Cardiac muscle cell (in vitro differentiated cells and primary cell): ENCODE results near the gene HOXA11. TPM values are rescaled to one million over a fixed set of nuclear protein-coding genes. Genes with fewer than 3 reads are reported as not detected.
A peak's percentile ranks its signal among the peaks of the same experiment; 100 is the strongest.

ENCODE experiments used
- DNase-seq, 2 donors: peaks; one replicate each; pipeline versions ENCODE4 v3.0.0 to v3.0.0-alpha.2; 2010 to 2017; ENCODE audit warnings: low read depth in 1 of 2, low spot score in 1 of 2
- H3K27ac ChIP-seq: fragments of 200-600 bp; sonication (generic); 2 replicates; pipeline ENCODE4 v1.5.1; 2016
- H3K27me3 ChIP-seq: fragments of 200-600 bp; sonication (generic); 2 replicates; pipeline ENCODE4 v1.6.0; 2016; ENCODE audit warnings: control low read depth
- H3K36me3 ChIP-seq: fragments of 200-600 bp; sonication (generic); 2 replicates; pipeline ENCODE4 v1.5.1; 2016; ENCODE audit warnings: control low read depth
- H3K4me1 ChIP-seq: fragments of 200-600 bp; sonication (generic); 2 replicates; pipeline ENCODE4 v1.8.1; 2017; ENCODE audit warnings: low read depth, mild to moderate bottlenecking, mixed run types
- H3K4me3 ChIP-seq: fragments of 200-600 bp; sonication (generic); 2 replicates; pipeline ENCODE4 v1.5.1; 2016; ENCODE audit warnings: mild to moderate bottlenecking
- H3K9me3 ChIP-seq: fragments of 200-600 bp; sonication (generic); 2 replicates; pipeline ENCODE4 v1.5.1; 2017; ENCODE audit warnings: low read depth, mild to moderate bottlenecking, control low read depth
- polyA plus RNA-seq: library from polyadenylated mRNA; unstranded; fragments of >200 nt; fragmentation: Nextera tagmentation; extraction: Ambion mirVana; gene quantifications from 2 replicates; pipeline ENCODE4 v1.2.1, GENCODE V29; 2016
- total RNA-seq: library from RNA; depleted of rRNA; stranded (reverse); fragments of >200 nt; gene quantifications from 2 replicates; pipeline ENCODE4 v1.2.3, GENCODE V29; 2016
- TF ChIP-seq, protein P1 (sequence below): IDR thresholded peaks from 2 replicates; pipeline ENCODE4 v1.5.1; 2012; ENCODE audit warnings: low read depth, mild to moderate bottlenecking, low read length

Gene HOXA11
- total RNA-seq = not detected in 2 replicates
- polyA plus RNA-seq = not detected in 2 replicates

DNA sequence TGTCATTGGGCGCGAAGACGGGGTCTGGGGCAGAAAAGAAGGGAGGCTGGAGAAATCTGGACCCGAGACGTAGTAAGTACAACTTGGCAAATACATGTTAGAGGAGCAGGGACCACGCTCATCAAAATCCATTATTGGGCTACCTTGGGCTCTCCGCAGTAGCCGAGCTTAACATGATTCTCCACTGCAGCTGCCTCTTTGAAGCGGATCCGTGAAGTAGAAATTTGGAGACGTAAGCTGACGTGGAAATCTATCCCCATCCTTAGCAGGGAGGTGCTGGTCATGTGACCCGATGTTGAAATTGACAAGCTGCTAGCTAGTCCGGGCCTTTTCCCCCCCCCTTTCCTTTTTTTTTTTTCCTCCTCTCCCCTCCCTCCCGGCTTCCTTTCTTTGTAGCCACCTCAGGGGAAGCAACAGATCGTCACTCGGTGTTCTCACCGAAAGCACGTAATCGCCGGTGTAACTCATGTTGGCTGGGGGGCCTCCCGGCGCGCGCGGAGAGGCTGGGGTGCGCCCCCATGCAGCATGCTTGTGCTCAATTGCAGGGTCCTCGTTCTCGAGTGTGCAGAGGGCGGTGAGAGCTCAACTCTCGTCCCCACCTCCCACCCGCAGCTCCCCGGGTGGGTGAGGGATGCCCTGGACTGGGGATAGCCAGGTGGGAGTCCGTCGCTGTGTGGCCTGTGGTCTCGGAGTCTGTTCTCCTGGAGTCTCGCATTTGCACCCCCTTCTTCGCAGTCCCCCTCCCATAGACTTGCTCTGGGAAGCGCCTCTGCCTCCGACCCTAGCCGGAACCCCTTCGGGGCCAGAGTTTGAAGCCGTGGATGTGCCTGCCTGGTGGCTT is at the start of gene HOXA11:
Gene HOXA11, minus strand, starts transcription at position 220 of the 841 bp plus-strand sequence. Its CDS starts 88 bp downstream, at position 132.
- no peak for DNase-seq
- Histone ChIP-seq H3K36me3 (no peaks in the 10 kb centered on the region), H3K9me3 (no peaks in the 10 kb centered on the region), H3K27me3 (peaks cover 100% of the 10 kb centered on the region), H3K4me3 (peak within 1 kb of the TSS; percentile 41), H3K4me1 (peaks cover 3% of the 10 kb centered on the region), H3K27ac (no peak within 1 kb of the TSS)
- TF ChIP-seq, protein P1, sequence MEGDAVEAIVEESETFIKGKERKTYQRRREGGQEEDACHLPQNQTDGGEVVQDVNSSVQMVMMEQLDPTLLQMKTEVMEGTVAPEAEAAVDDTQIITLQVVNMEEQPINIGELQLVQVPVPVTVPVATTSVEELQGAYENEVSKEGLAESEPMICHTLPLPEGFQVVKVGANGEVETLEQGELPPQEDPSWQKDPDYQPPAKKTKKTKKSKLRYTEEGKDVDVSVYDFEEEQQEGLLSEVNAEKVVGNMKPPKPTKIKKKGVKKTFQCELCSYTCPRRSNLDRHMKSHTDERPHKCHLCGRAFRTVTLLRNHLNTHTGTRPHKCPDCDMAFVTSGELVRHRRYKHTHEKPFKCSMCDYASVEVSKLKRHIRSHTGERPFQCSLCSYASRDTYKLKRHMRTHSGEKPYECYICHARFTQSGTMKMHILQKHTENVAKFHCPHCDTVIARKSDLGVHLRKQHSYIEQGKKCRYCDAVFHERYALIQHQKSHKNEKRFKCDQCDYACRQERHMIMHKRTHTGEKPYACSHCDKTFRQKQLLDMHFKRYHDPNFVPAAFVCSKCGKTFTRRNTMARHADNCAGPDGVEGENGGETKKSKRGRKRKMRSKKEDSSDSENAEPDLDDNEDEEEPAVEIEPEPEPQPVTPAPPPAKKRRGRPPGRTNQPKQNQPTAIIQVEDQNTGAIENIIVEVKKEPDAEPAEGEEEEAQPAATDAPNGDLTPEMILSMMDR = no peak

DNA sequence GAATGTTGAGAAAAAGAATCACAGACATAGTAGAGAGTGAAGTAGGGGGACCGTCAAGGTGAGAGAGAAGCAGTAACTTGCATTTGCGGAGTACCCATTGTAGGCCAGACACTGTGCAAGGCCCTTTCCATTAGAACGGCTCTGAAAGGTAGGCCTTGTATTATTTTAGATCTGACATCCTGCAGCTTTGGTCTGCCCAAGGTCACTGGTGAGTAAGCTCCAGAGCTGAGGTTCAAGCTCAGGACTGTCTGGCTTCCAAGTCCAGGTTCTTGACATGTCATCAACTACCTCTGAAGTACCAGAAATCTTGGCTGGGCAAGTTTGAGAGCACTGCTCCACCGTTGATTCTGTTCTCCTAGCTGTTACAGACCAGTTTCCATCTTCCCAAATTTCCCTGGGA is 44.4 kb upstream of the HOXA11 start:
- Histone ChIP-seq H3K36me3 (no peaks in the 10 kb centered on the region), H3K9me3 (no peaks in the 10 kb centered on the region), H3K4me3 (no peak overlapping the region), H3K27me3 (peaks cover 93% of the 10 kb centered on the region), H3K27ac (no peak overlapping the region), H3K4me1 (no peaks in the 10 kb centered on the region)
- TF ChIP-seq, protein P1 = no peak
- DNase-seq = no peak

DNA sequence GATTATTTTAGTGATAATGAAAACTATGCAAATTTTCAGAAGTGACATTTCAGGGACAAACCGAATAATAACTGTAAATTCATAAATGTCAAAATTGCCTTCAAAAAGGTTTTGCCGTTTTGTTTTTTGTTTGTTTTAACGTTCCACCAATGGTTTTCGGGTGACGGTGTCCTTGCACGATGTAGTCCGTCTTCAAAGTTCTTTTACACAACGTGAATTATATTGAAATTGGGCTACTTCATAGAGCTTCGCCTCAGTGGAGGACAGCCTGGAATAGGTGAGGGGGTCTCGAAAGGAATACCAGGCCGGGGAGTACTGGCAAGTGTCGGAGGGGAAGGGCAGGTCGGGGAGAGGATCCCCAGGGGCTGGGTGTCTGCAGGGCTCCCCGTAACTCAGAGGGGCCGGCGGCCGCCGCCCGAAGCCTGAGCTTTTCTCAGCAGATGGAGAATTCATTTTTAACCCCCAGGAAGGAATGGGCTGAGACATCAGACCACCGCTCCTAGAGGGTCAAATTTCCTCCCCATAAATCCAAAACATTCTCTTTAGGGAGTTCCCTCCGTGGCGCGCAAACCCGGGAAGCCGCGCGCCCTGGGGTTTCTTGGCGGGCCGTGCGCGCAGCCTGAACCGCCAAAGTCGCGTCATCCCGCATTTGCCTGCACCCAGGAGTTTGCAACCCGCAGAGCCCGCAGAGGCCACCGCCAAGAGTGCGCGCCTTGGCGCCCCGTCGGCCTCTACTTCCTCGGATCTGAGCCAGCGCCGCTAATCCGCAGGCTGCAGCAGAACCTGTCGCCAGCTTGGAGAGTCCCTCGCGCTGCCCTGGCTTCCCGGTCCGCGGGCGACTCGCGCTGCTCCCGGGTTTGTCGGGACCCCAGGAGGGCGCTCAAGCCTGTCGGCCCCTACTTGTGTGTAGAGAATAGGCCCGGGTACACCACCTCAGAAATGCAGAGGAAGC is 40.2 kb upstream of the HOXA11 start:
- H3K36me3 ChIP-seq = no peaks in the 10 kb centered on the region
- H3K27me3 ChIP-seq = peaks cover 100% of the 10 kb centered on the region
- peak overlapping the region; percentile 12 for H3K4me3 ChIP-seq

DNA sequence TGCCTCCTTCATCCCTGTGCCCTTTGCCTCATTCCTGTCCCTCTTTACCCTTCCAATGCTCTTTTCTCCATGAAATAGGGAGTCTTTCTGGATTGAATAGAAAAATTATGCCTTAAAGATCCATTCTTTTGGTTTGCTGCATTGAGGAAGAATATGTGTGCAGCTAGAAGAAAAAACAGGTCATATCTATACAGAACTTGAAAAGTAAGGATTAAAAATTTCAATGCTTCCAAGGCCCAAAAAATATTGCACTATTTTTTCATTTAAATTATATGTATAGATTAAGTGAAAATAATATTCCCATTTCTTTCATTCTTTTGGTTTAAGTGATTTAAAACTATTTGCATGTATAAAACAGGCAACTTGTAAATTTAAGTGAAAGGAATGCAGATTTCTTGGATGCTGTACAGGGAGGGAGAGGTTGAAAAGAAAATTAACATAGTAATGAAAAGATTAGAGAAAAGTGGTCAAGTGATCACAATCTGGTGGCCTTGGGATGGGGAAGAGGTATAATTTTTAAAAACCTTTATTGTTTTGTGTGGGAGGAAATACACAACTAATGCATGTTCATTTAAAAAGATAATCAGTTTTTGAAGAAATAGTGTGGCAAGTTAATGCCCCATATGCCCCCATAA is 39.0 kb upstream of the HOXA11 start:
- no peaks in the 10 kb centered on the region for H3K9me3 ChIP-seq
- H3K4me3 ChIP-seq = no peak overlapping the region
- TF ChIP-seq, protein P1 = no peak
- no peaks in the 10 kb centered on the region for H3K36me3 ChIP-seq
- no peak for DNase-seq
- peaks cover 100% of the 10 kb centered on the region for H3K27me3 ChIP-seq
- H3K4me1 ChIP-seq = no peaks in the 10 kb centered on the region
- H3K27ac ChIP-seq = no peak overlapping the region

More for the DNA sequence above, 40.2 kb upstream of the HOXA11 start:
- peak in 1 of 2 donors; percentile 45 for DNase-seq
- no peak overlapping the region for H3K27ac ChIP-seq
- TF ChIP-seq, protein P1 = no peak
- no peaks in the 10 kb centered on the region for H3K9me3 ChIP-seq
- no peaks in the 10 kb centered on the region for H3K4me1 ChIP-seq

DNA sequence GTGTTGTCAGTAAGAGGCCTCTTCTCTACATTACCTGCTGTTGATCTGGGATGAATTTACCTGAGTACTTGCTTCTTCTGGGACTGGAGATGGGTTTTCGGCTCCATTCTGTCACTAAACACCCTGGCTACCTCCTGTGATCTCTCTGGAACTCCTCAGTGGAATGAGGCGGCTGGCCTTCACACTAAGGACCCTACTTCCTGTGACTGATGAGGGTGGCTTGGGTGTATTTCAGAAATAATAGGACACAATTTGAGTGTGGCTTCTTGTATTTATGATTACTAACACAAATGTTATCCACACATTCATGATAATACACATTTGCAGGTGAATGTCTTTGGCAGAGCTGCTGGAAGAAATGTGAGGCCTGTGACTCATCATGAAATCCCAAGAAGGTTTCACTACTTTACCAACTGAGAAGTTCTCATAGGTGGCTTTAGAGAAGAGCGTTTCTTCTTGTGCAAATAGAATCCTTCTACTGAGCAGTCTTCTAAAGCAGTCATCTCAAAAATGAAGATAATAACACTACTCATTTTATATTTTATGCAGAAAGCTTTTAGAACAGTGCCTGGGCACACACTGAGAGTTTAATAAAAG is 36.3 kb upstream of the HOXA11 start:
- TF ChIP-seq, protein P1 = no peak
- no peaks in the 10 kb centered on the region for H3K4me1 ChIP-seq
- H3K27ac ChIP-seq = no peak overlapping the region
- peaks cover 100% of the 10 kb centered on the region for H3K27me3 ChIP-seq
- no peak overlapping the region for H3K4me3 ChIP-seq
- H3K36me3 ChIP-seq = no peaks in the 10 kb centered on the region
- no peaks in the 10 kb centered on the region for H3K9me3 ChIP-seq
- DNase-seq = no peak
